Heart left ventricle (tissue), 13 donors: ENCODE data around the gene FRMD4B.

Experiments used
- POLR2A ChIP-seq, 2 donors: fragments of 450-650 bp; IDR thresholded peaks; one replicate each; pipeline ENCODE4 v1.6.1; 2017; ENCODE audit warnings: antibody characterized with exemption in 2 of 2, mild to moderate bottlenecking in 2 of 2, moderate library complexity in 2 of 2
- TF ChIP-seq, protein P1 (sequence below), 12 donors: fragments of 200-600 bp; sonication (generic) in 4 of 12; IDR thresholded peaks; one replicate each; pipeline versions ENCODE4 v1.5.0 to v1.8.0; 2018 to 2022; ENCODE audit warnings: antibody characterized with exemption in 12 of 12, mild to moderate bottlenecking in 5 of 12
- donor health status: ischemic (EF 13 %, LVEDD 7.1; RV severe dilation, severe dysfunction).
- donor health status: DM: no; HTN: yes; CAD: no.
- donor health status: DM: no; HTN: no; CAD: no.
- donor health status: ischemic (EF 25% LVEDD 6.9; RV normal size, moderate dysfunction).
- donor health status: ischemic (EF 25% LVEDD 5.7; RV mildly dilated, moderate dysfunction).
- donor health status: ischemic (EF 35%, LVEDD 5.7; RV mildly dilated, moderate dysfunction).
- donor health status: nonischemic (EF 11% LVEDD 7.7; RV severe dilation, severe dysfunction).
- donor health status: DM: yes; HTN: yes; CAD: no.
- donor health status: PGD.
- donor health status: ischemic (EF 29% LVEDD 5.4; RV normal size, mild dysfunction).
- donor health status: nonischemic (EF 23%, LVEDD 6.1; RV moderate dilation, normal function).

DNA sequence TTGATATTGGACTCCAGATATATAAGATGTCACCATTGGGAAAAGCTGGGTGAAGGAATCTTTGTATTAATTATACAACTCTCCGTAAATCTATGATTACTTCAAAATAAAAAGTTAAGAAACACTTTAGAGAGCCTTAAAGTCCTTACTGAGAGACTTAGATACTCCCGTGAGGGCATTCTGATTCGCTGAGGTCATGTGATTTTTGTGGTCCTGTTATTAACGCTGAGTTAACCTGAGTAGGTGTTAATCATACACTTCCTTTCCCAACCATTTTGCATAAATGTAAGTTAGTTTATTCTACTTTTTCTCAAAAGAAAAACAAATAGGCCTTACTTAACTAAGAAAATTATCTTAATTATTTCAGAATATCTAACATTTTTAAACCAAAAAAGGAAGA is 196.4 kb downstream of the FRMD4B start:
- TF ChIP-seq, protein P1, sequence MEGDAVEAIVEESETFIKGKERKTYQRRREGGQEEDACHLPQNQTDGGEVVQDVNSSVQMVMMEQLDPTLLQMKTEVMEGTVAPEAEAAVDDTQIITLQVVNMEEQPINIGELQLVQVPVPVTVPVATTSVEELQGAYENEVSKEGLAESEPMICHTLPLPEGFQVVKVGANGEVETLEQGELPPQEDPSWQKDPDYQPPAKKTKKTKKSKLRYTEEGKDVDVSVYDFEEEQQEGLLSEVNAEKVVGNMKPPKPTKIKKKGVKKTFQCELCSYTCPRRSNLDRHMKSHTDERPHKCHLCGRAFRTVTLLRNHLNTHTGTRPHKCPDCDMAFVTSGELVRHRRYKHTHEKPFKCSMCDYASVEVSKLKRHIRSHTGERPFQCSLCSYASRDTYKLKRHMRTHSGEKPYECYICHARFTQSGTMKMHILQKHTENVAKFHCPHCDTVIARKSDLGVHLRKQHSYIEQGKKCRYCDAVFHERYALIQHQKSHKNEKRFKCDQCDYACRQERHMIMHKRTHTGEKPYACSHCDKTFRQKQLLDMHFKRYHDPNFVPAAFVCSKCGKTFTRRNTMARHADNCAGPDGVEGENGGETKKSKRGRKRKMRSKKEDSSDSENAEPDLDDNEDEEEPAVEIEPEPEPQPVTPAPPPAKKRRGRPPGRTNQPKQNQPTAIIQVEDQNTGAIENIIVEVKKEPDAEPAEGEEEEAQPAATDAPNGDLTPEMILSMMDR (IDR thresholded peaks at IDR 0.05): no peak
- TF ChIP-seq POLR2A (IDR thresholded peaks at IDR 0.05): no peak
